H1 (cell line): ENCODE data around the gene TSPAN33. TPM values are rescaled to one million over a fixed set of nuclear protein-coding genes. Genes with fewer than 3 reads are reported as not detected.

ENCODE experiments used
- CBX8 ChIP-seq: fragments of 300-800, 300-1000 bp; sonication (generic); IDR thresholded peaks from 2 replicates; pipeline ENCODE4 v1.7.1; 2016; ENCODE audit warnings: low read depth, low read length, borderline replicate concordance
- CEBPB ChIP-seq: IDR thresholded peaks from 2 replicates; pipeline ENCODE4 v1.6.1; 2012; ENCODE audit warnings: low read depth, low read length
- POU5F1 ChIP-seq: IDR thresholded peaks from 2 replicates; pipeline ENCODE4 v1.6.1; 2011; ENCODE audit warnings: low read depth, mild to moderate bottlenecking, low read length, moderate library complexity
- RXRA ChIP-seq: IDR thresholded peaks from 2 replicates; pipeline ENCODE4 v1.6.1; 2011; ENCODE audit warnings: low read depth, mild to moderate bottlenecking, low read length, moderate library complexity; ENCODE audit not compliant: insufficient read depth
- SP4 ChIP-seq: IDR thresholded peaks from 2 replicates; pipeline ENCODE4 v1.6.1; 2012; ENCODE audit warnings: low read length, inconsistent platforms
- polyA plus RNA-seq, 7 experiments: library from polyadenylated mRNA; depleted of rRNA in 3 of 7; stranded (reverse) in 5 of 7; unstranded in 2 of 7; fragments of >200 nt in 5 of 7; fragments of 200-250 nt in 2 of 7; gene quantifications; 1 replicate in 5 of 7; 2 replicates in 1 of 7; 4 replicates in 1 of 7; pipeline versions ENCODE4 v1.2.1 to v1.2.3, GENCODE V29; 2011 to 2013; ENCODE audit warnings: missing spikeins in 2 of 7, mixed read lengths in 2 of 7
- total RNA-seq: library from RNA; stranded (reverse); fragmentation: NEBNext Ultra II Directional; extraction: Animal tissue kit (Norgen Biotek cat#: 25700); gene quantifications from 2 replicates; pipeline ENCODE4 v1.2.1, GENCODE V29; 2021

TSPAN33 gene
- total and polyA plus RNA-seq, 2 of the 8 experiments (the other 6 are each of a cell fraction or from before 2014, with no cell fraction given), result 42.8 to 47.1 TPM

- TF ChIP-seq RXRA, result no peak
- TF ChIP-seq CBX8, result no peak
- no peak for TF ChIP-seq CEBPB
- no peak for TF ChIP-seq SP4
- TF ChIP-seq POU5F1, result no peak
These were observed 67.6 kb downstream of the TSPAN33 start (continued) for GRCh38 chr7:129212126-129212525.
